HG03025 (cell line): ENCODE measurements around the gene S1PR5.

Source experiments
- ATAC-seq: cut with Tn5 transposase; IDR thresholded peaks from one replicate; pipeline ENCODE4 v1.9.1; 2021; ENCODE audit warnings: mild to moderate bottlenecking, moderate library complexity; ENCODE audit not compliant: unreplicated experiment, low FRiP score

S1PR5 gene

GRCh38 chr19:10473192-10473591, 44.1 kb downstream of the S1PR5 start:
- ATAC-seq: no peak

GRCh38 chr19:10471909-10472308, 45.3 kb downstream of the S1PR5 start:
- ATAC-seq: no peak

DNA sequence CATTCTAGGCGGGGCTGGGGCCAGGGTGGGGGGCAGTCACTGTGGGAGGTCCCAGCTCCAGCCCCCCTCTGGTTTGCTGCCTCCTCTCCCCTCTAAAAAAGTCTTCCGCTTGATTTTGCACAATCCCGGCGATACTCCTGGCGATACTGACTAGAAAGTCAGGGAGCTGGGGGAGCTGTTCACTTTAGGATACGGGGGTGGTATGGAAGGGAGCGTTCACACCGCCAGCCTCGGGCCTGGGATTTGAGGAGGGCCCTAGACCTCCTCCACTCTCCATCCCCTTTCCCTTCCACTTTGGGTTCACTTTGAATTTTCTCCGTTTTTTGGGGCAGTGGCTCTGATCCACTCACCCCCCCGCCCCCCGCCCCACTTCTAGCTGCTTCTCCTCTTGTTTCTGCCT, 49.1 kb downstream of the S1PR5 start:
- ATAC-seq: no peak

GRCh38 chr19:10467104-10467706, 50.0 kb downstream of the S1PR5 start:
- ATAC-seq: no peak

GRCh38 chr19:10464456-10464855, 52.8 kb downstream of the S1PR5 start:
- no peak for ATAC-seq
